ENCODE measurements around the gene TMTC1. TPM values are rescaled to one million over a fixed set of nuclear protein-coding genes. Genes with fewer than 3 reads are reported as not detected.

The TMTC1 gene
- total RNA-seq, 1 experiment from 2014 or later, result 0.17 TPM

DNA sequence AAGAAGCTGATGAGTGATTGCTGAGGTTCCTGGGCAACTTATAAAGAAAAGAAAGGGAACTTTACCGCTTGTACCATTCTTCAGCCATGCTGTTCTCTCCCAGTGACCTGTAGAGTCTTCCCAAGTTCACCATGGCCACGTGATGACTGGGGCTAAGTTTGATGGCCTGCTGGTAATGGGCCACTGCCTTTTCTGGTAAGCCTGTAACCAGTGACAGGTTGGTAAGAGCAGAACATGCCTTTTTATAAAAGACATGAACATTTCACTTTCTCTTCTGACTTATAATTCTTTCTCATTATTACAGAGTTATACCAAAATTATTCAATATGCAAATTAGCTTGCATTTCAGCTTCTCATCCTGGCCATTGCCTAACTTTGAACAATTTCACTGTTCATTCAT, 265.3 kb downstream of the TMTC1 start:
- intact Hi-C loops (cut with micrococcal nuclease; ENCODE audit: unreplicated experiment), result loop anchor here (2.0 to 5.0 kb wide), 2 partner anchors 1289 to 1324 kb away; no protein-coding TSS in a partner anchor
- Mint-ChIP-seq H3K36me3 (ENCODE audit: insufficient read depth, unreplicated experiment) (no peaks in the 10 kb centered on the region), H3K27ac (ENCODE audit: unreplicated experiment) (no peak overlapping the region), H3K9me3 (ENCODE audit: low read depth, unreplicated experiment) (no peaks in the 10 kb centered on the region), H3K4me1 (ENCODE audit: low read depth, unreplicated experiment) (no peaks in the 10 kb centered on the region), H3K27me3 (ENCODE audit: unreplicated experiment) (peaks cover 9% of the 10 kb centered on the region), H3K4me3 (ENCODE audit: low read depth, unreplicated experiment) (no peak overlapping the region)
- no TSS peak for BruUV-seq (replicated peaks)
- CTCF ChIA-PET, result no interaction called here
- TF ChIP-seq, protein P1, sequence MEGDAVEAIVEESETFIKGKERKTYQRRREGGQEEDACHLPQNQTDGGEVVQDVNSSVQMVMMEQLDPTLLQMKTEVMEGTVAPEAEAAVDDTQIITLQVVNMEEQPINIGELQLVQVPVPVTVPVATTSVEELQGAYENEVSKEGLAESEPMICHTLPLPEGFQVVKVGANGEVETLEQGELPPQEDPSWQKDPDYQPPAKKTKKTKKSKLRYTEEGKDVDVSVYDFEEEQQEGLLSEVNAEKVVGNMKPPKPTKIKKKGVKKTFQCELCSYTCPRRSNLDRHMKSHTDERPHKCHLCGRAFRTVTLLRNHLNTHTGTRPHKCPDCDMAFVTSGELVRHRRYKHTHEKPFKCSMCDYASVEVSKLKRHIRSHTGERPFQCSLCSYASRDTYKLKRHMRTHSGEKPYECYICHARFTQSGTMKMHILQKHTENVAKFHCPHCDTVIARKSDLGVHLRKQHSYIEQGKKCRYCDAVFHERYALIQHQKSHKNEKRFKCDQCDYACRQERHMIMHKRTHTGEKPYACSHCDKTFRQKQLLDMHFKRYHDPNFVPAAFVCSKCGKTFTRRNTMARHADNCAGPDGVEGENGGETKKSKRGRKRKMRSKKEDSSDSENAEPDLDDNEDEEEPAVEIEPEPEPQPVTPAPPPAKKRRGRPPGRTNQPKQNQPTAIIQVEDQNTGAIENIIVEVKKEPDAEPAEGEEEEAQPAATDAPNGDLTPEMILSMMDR (IDR thresholded peaks at IDR 0.05; ENCODE audit: unreplicated experiment), result no peak
- no peak for DNase-seq

- peak; percentile 49 for DNase-seq
- CTCF ChIA-PET, result interaction anchor here (0.6 to 1.0 kb wide), 9 partner anchors 10 to 444 kb away, joined by 3 to 6 read pairs (median 3); partner anchors contain the start of gene ERGIC2
- H3K36me3 Mint-ChIP-seq (ENCODE audit: insufficient read depth, unreplicated experiment), result no peaks in the 10 kb centered on the region
- no peak overlapping the region for H3K27ac Mint-ChIP-seq (ENCODE audit: unreplicated experiment)
- no peaks in the 10 kb centered on the region for H3K4me1 Mint-ChIP-seq (ENCODE audit: low read depth, unreplicated experiment)
- peaks cover 12% of the 10 kb centered on the region for H3K27me3 Mint-ChIP-seq (ENCODE audit: unreplicated experiment)
- BruUV-seq (replicated peaks), result no TSS peak
- H3K9me3 Mint-ChIP-seq (ENCODE audit: low read depth, unreplicated experiment), result no peaks in the 10 kb centered on the region
- no peak overlapping the region for H3K4me3 Mint-ChIP-seq (ENCODE audit: low read depth, unreplicated experiment)
- TF ChIP-seq, protein P1 (IDR thresholded peaks at IDR 0.05; ENCODE audit: unreplicated experiment), result peak; percentile 38
- intact Hi-C loops (cut with micrococcal nuclease; ENCODE audit: unreplicated experiment), result loop anchor here (1.0 to 5.0 kb wide), 4 partner anchors 136 to 1290 kb away; partner anchors contain the start of gene ERGIC2
These were observed 266.5 kb downstream of the TMTC1 start for GRCh38 chr12:29517264-29517663.

DNA sequence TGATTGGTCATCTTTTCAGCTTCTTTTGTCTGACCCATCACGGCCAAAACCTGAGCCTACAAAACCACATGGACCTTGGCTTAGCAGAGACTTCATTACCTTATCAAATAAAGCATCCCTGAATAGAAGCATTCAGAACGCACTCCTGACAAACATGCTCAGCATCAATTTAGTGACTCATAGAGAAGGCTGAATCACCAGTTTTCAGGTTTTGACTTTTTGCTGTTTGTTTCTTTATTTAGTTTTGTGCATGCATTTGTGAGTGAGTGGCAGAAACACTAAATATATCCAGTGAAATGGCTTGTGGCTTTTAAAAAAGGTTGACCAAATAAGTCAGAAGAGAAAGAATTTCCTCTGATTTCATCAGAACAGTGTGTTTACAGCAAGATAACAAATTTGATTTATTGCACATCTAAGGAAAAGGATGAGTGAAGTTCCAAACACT, 267.3 kb downstream of the TMTC1 start:
- intact Hi-C loops (cut with micrococcal nuclease; ENCODE audit: unreplicated experiment), result loop anchor here (2.0 to 5.0 kb wide), 3 partner anchors 136 to 1291 kb away; partner anchors contain the start of gene ERGIC2
- Mint-ChIP-seq H3K4me3 (ENCODE audit: low read depth, unreplicated experiment) (no peak overlapping the region), H3K27ac (ENCODE audit: unreplicated experiment) (no peak overlapping the region), H3K4me1 (ENCODE audit: low read depth, unreplicated experiment) (no peaks in the 10 kb centered on the region), H3K27me3 (ENCODE audit: unreplicated experiment) (peaks cover 12% of the 10 kb centered on the region), H3K9me3 (ENCODE audit: low read depth, unreplicated experiment) (no peaks in the 10 kb centered on the region), H3K36me3 (ENCODE audit: insufficient read depth, unreplicated experiment) (no peaks in the 10 kb centered on the region)
- no TSS peak for BruUV-seq (replicated peaks)
- no peak for DNase-seq
- CTCF ChIA-PET, result no interaction called here
- TF ChIP-seq, protein P1 (IDR thresholded peaks at IDR 0.05; ENCODE audit: unreplicated experiment), result no peak

- H3K4me1 Mint-ChIP-seq (ENCODE audit: low read depth, unreplicated experiment), result no peaks in the 10 kb centered on the region
- no TSS peak for BruUV-seq (replicated peaks)
- TF ChIP-seq, protein P1 (IDR thresholded peaks at IDR 0.05; ENCODE audit: unreplicated experiment), result no peak
- H3K36me3 Mint-ChIP-seq (ENCODE audit: insufficient read depth, unreplicated experiment), result no peaks in the 10 kb centered on the region
- no peak for DNase-seq
- H3K9me3 Mint-ChIP-seq (ENCODE audit: low read depth, unreplicated experiment), result no peaks in the 10 kb centered on the region
- no peak overlapping the region for H3K27ac Mint-ChIP-seq (ENCODE audit: unreplicated experiment)
- no peak overlapping the region for H3K4me3 Mint-ChIP-seq (ENCODE audit: low read depth, unreplicated experiment)
- intact Hi-C loops (cut with micrococcal nuclease; ENCODE audit: unreplicated experiment), result no loop called here
- CTCF ChIA-PET, result no interaction called here
- peaks cover 12% of the 10 kb centered on the region for H3K27me3 Mint-ChIP-seq (ENCODE audit: unreplicated experiment)
These were observed 273.1 kb downstream of the TMTC1 start for GRCh38 chr12:29510591-29511185.

Data from Calu3 (cell line).